Pulmonary artery endothelial cell (primary cell): ENCODE results near the gene TMEM131L. TPM values are rescaled to one million over a fixed set of nuclear protein-coding genes. Genes with fewer than 3 reads are reported as not detected.
"Not testable (repeated sequence)": the region's sequence is repeated elsewhere in the genome, so short reads cannot be mapped to it uniquely, and the experiment has no call there.

Source experiments
- DNase-seq: peaks from one replicate; pipeline ENCODE4 v3.0.0-alpha.2; 2011; ENCODE audit warnings: low read depth, low spot score
- total RNA-seq: library from RNA; depleted of rRNA; stranded (reverse); fragments of >200 nt; gene quantifications from 2 replicates; pipeline ENCODE4 v1.2.3, GENCODE V29; 2014

TMEM131L gene
- total RNA-seq, 1 donor from 2014 or later: 9.8 TPM

- DNase-seq: no peak
Measured at GRCh38 chr4:153573221-153573620, 107.1 kb downstream of the TMEM131L start.

GRCh38 chr4:153573881-153574802 is 108.0 kb downstream of the TMEM131L start:
- peak; percentile 48 for DNase-seq

- DNase-seq: no peak
Measured at GRCh38 chr4:153576443-153576774, 110.2 kb downstream of the TMEM131L start.

- no peak for DNase-seq
Measured at GRCh38 chr4:153577053-153577452, 110.9 kb downstream of the TMEM131L start.

- DNase-seq: no peak
Measured at GRCh38 chr4:153579410-153579809, 113.2 kb downstream of the TMEM131L start.

GRCh38 chr4:153579872-153580271 is 113.7 kb downstream of the TMEM131L start:
- no peak for DNase-seq

- no peak for DNase-seq
Measured at GRCh38 chr4:153582954-153583702, 117.0 kb downstream of the TMEM131L start.

GRCh38 chr4:153585026-153585425 is 118.9 kb downstream of the TMEM131L start:
- DNase-seq: no peak

- no peak for DNase-seq
Measured at GRCh38 chr4:153589703-153590595, 123.8 kb downstream of the TMEM131L start.

GRCh38 chr4:153591441-153591840 is 125.3 kb downstream of the TMEM131L start:
- DNase-seq: no peak

GRCh38 chr4:153592064-153592463 is 125.9 kb downstream of the TMEM131L start:
- no peak for DNase-seq

- no peak for DNase-seq
Measured at GRCh38 chr4:153593161-153593560, 127.0 kb downstream of the TMEM131L start.

GRCh38 chr4:153594210-153594609 is 128.1 kb downstream of the TMEM131L start:
- DNase-seq: no peak

GRCh38 chr4:153595894-153596601 is 129.9 kb downstream of the TMEM131L start:
- DNase-seq: no peak

- no peak for DNase-seq
Measured at GRCh38 chr4:153602758-153603157, 136.6 kb downstream of the TMEM131L start.

- no peak for DNase-seq
Measured at GRCh38 chr4:153603258-153603657, 137.1 kb downstream of the TMEM131L start.

- DNase-seq: no peak
Measured at GRCh38 chr4:153603835-153604234, 137.7 kb downstream of the TMEM131L start.

- not testable (repeated sequence) for DNase-seq
Measured at GRCh38 chr4:153609070-153609469, 142.9 kb downstream of the TMEM131L start.

GRCh38 chr4:153610623-153611376 is 144.6 kb downstream of the TMEM131L start:
- DNase-seq: no peak

- DNase-seq: no peak
Measured at GRCh38 chr4:153611679-153612078, 145.5 kb downstream of the TMEM131L start.
